ENCODE data around the gene NUP210.

The NUP210 gene

DNA sequence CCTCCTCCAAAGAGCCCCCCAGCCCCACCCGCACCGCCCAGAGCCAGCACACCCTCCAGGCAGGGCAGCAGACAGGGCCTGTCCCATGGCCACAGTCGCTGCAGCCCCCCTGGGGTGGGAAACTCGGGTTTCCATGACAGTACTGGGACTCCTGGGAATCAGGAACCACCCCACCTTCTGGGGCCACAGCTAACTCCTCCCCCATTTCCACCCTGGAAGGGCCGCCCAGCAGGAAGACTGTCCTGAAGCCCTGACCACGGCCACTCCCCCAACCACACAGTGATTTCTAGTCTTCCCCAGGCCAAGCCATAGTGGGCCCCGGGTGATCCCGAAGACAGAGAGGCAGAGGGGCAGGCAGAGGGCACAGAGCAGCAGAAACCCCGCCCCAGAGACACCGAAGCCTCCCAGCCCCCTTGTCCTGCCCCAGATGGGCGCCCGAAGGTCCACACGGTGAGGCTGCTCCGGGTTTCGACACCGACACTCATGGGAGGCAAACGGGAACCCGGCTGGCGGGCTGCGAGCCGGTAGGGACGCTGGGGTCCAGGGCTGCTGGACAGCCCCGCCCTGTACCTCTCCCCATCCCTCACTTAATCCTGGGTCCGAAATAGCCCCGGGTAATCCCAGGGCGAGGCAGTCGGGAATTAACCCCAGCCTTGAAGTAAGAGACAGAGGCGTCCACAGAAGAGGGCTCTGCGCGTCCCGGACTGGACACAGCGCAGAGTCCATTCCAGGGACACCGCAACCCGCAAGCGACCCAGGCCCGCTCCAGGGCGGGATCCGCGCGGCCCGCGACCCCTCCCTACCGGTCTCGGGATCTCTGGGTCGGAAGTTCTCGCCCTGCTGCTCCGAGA is 138.4 kb downstream of the NUP210 start:
- intact Hi-C loops (cut with DNase I) = loop anchor here (10.0 kb wide), 1 partner anchor 187 kb away; no protein-coding TSS in a partner anchor

DNA sequence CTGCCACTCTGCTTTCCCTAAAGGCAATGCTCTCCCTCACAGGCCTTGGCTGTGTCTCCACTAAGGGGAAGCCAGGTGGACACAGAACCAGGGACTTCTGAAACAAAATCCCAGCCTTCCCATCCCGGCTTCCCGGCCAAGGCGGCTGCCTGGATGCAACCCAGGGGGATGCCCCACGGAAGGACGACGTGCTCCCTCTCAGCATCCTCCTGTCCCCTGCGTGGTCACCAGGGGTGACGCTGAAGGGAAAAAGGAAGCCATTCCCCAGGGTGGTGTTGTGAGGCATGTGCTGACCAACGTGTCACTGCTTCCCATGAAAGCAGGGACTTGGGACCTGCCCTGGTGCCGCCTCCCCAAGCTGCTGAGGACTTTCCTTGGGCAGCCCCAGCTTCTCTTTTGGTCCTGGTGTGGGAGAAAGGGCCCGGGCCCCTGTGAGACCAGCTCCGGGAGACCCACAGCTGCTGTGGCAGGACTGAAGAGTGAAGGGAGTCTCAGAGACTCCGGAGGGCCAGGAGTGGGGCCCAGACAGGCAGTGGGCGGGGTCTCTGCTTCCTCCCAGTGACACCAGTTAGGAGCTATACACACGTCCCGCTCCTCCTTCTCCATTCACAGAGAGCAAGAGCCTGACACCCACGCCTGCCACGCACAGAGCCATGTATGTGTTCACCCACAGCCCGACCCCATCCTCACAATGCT is 139.2 kb downstream of the NUP210 start:
- DNase-seq = peak in 5 of 10 donors; percentile 10 to 83 (median 27)
- intact Hi-C loops (cut with DNase I) = loop anchor here (10.0 kb wide), 1 partner anchor 186 kb away; no protein-coding TSS in a partner anchor

More for the DNA sequence above, 138.4 kb downstream of the NUP210 start:
- peak in 6 of 10 donors; percentile 11 to 77 (median 52) for DNase-seq

DNA sequence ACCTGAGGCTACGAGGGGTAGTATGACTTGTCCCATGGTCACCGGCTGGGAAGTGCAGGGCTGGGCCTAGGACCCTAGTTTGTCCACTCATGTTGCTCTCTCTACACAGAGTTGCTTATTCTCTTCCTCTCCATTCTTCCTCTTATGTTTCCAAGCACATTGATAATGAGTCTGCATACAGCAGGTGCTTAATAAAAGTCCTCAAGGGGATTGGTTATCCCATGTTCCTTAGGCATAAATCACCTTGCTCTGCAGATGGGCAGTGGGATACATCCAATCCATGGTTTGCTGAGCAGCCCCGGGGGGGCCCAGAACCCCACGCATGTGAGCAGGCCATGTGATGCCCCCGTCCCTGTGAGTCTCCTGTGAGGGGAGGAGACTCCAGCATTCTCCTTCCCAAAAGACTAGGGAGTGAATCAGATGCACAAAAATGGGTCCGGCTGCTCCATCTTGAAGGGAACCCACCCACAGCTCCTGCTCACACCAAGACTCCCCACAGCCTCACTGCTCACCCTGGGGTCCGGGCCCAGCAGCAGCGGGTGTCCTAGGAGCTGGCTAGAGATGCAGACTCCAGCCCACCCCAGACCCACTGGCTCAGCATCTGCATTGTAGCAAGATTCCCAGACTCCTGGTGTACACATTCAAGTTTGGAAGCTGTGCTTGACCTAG is 139.9 kb downstream of the NUP210 start:
- peak in 3 of 10 donors; percentile 26 to 72 (median 65) for DNase-seq
- intact Hi-C loops (cut with DNase I) = loop anchor here (10.0 kb wide), 1 partner anchor 185 kb away; no protein-coding TSS in a partner anchor

DNA sequence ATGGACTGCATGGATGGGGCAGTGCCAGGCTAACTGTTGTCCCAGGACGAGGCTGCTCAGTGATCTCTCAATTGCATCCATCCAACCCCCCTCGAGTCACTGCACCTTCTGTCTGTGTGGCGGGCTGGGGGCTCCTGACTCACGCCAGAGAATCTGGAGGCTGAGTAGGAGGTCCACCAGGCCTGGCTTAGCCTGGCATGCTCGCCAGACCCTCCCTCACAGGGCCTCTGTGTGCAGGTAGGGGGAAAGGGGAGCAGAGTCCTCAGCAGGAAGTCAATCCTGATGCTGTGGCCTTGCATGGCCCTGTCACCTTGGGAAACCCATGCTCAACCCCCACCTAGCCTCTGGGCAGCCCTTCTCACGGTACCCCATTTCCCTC is 140.6 kb downstream of the NUP210 start:
- DNase-seq = peak in 3 of 10 donors; percentile 13 to 61 (median 47)
- intact Hi-C loops (cut with DNase I) = no loop called here

DNA sequence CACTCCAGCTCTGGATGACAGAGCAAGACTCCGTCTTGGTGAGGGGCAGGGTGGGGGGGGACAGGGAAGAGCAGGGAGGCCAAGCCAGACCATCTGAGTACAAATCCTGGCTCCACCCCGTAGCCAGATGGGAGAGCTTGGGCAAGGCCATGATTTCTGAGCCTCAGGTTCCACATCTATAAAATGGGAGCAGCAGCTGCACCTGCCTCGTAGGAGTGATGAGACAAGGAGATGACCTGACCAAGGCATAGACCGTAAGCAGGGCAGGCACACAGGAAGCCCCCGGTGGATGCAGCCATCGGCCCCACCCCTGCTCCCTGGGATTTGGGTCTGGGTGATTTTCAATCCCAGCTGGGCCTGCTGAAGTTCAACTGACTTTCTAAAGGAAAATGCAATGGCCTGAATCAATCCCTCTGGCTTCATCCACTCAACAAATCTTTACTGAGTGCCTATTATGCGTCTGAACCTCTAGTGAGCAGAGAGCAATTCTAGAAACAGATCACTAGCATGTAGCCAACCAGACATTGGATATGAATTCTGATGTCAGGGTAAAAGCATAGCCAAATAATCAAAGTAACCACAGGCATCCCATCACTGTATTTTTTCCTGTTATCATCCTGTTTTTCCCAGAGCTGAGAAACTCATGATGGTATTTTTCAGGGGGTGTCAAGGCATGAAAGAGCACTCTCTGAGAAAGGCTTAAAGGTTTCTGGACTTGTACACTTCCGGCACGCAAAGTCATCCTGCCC is 141.2 kb downstream of the NUP210 start:
- intact Hi-C loops (cut with DNase I) = no loop called here

DNA sequence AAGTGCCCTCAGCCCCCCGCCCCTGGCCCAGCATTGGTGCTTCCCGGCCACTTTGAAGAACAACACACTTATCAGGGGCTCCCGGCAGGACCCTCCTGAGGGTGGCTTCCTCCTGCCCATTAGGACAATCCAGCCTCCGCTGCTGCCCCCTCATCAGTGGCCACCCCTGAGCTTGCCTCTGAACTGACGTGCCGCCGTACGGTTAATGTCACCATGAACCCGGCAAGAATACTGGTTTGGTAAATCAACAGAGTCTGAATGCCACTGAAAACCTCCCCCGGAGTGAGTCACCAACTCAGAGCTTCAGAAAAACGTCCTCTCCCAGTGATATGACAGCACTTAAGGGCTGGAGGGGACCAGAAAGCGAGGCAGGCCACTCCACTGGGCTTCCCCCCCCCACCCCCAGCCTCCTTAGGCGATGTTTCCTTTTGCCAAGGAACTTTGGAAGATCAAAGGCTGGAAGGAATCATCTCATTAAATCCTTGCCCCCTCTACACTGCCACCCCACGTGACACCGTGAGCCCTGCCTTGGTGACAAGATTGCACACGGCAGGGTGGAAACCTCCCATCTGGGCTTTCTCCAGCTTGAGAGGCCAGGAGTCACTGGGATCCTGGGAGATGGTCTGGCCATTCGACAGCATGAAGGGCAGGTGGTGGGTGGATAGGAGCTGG is 142.1 kb downstream of the NUP210 start:
- DNase-seq = peak in 3 of 10 donors; percentile 25 to 78 (median 69)
- intact Hi-C loops (cut with DNase I) = no loop called here

More for the DNA sequence above, 141.2 kb downstream of the NUP210 start:
- DNase-seq = peak in 2 of 10 donors; percentile 11 to 25

DNA sequence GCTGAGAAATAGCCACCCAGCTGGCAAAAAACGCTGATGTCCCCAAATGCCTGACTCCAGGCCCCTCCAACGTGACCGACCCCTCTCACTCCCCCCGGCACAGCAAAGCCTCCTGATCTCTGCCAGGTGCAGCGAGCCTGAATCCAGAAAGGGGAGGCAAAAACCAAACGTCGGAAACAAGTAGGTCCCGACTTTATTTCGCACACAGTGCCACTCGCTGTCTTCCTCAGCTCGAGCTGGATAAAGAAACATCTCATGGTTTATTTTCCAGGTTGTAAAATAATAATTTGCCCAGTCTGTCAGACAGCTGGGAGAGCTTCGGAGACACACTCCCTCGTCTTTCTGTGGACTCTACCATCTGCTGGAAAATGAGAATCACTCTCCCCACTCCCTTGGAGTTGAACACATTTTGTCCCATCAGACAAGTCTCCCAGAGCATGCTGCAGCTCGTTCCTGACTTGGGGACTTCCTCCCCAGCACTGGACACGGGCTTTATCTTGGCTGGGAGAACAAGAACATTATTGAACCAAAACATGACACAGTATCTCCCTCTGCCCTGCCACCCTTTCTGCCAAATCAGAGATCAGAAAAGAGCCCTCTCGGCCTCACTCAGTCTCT is 142.8 kb downstream of the NUP210 start:
- intact Hi-C loops (cut with DNase I) = no loop called here
- peak in 3 of 10 donors; percentile 28 to 77 (median 75) for DNase-seq

DNA sequence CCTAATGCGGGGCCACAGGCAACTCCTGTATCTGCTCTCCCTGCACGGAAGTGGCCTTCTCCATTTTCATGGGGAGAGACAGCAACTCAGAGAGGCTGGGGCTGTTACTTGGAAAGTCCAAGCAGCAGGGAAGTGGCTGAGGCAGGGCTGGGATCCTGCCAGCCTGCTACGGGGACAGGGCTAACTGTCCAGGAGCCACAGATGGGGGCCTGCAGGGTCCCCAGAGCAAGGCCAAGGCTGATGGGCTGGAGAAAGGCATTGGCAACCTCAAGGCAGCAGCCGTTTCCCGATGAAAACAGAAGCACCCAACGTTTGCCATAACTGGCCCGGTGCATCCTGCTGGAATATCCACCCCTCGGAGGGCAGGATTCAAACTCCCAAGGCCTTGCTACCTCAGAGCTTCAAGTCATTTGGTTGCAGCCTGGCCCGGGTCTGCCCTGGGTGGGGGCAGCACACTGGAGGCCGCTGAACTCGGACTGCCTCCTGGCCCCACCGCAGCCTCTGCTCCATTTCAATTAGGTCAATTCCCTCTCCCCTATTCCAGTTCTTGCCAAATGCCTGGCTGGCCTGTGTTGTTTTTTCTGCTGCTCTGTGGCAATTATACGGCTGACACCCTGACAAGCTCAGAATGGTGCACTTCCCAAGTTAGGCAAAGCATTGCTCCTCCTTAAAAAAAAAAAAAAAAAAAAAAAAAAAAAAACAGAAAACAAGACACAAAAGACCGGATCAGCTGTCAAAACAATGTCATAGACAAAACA is 143.5 kb downstream of the NUP210 start:
- peak in 3 of 10 donors; percentile 45 to 83 (median 69) for DNase-seq
- intact Hi-C loops (cut with DNase I) = no loop called here

DNA sequence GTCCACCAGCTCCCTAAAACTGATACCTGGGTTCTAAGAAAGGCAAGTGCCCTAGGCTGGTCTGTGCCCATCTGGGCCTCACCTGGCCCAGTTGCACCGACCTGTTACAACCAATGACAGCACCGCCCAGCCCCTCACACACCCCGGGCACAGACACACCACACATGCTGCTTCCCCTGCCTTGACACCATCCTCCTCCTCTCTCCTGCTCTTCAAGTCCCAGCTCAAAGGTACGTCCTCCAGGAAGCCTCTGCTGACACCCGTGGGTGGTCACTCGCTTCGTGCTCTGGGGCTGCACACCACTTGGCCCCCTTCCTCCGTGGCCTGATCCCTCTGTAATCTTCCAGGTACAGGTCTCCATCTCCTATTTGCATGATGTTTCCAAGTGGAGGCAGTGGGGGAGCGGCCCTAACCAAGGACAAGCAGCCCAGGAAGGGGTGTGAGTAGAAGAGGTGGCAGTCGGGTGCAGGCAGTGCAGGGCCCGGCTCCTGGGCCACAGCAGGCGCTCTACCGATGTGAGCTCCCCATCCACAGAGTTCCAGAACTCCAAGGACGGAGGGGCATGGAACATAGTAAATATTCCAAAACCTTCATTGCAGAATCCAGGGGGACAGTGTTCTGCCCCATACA is 144.6 kb downstream of the NUP210 start:
- intact Hi-C loops (cut with DNase I) = no loop called here
- DNase-seq = peak in 2 of 10 donors; percentile 23 to 76

DNA sequence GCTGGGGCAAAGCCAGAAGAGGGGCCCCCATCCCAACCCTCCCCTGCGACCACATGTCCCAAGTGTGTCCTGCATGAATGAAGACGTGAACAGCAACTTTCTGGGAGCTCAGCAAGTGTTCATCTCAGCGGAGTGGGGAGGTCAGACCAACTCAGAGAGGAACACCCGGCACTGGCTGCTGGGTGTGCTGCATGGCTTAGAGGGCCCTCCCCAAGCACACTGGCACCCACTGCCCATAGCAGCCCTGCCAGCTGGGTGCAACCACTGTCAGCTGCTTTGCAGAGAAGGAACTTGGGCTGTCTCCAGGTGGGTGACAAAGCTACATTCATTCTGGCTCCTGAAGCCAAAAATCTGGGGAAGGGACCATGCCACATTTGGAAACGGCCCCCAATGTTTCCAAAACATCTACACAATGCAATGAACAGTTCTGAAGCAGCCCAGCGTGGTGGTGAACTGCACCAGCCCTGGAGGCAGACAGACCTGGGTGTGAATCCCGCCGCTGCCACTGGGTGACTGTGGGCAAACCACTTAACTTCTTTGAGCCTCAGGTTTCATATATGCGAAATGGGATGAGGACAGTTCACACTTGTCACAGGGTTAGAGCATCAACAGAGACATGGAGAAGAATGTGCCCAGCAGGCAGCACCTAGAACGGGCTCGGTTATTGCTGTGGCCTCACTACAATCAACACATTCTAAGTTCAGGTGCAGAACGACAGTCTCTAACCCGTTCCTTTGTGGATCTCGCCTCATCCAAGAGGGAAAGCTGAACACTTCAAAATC is 145.4 kb downstream of the NUP210 start:
- intact Hi-C loops (cut with DNase I) = no loop called here
- DNase-seq = peak in 3 of 10 donors; percentile 58 to 83 (median 60)

DNA sequence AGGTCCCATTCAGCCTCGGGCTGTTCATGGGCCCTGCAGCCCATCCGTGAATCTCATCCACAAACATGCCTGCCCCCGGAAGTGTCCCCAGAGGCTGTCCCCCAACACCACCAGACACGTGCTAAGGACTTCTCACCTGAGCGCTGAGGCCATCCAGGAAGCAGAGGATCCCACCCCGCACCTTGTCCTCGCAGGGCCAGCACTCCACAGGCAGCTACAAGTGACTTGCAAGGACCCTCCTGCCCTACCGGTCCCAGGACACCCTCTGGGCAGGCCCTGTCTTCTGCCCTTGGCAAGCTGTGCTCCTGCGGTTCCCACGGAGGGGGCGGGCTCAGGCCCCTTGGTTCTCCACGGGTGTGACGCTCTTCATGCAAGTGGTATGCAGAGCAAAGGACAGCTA is 146.0 kb downstream of the NUP210 start:
- DNase-seq = peak in 2 of 10 donors; percentile 56 to 74

DNA sequence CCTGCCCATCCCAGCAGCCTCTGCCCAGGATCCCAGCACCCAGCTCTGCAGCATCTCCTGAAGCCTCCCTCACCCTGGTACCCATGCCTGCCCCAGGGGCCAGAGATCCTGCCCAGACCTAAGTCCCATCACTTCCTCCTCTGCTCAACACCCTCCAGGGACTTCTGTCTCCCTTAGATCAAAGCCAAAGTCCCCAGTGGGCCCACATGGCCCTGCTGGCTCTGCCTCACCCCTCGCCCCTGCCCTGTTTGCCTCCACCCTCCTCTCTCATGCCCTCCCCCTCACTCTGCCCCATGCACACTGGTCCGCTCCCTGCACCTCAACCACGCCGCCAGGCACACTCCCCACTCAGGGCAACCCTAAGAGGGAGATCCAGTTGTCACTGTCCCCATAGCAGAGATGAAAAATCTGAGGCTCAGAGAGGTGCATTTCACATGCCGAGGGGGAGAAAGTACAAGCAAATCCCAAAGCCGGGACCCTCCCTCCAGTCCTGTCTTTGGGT is 146.5 kb downstream of the NUP210 start:
- DNase-seq = peak in 2 of 10 donors; percentile 54 to 59
- intact Hi-C loops (cut with DNase I) = no loop called here

More for the DNA sequence above, 146.0 kb downstream of the NUP210 start:
- intact Hi-C loops (cut with DNase I) = no loop called here

DNA sequence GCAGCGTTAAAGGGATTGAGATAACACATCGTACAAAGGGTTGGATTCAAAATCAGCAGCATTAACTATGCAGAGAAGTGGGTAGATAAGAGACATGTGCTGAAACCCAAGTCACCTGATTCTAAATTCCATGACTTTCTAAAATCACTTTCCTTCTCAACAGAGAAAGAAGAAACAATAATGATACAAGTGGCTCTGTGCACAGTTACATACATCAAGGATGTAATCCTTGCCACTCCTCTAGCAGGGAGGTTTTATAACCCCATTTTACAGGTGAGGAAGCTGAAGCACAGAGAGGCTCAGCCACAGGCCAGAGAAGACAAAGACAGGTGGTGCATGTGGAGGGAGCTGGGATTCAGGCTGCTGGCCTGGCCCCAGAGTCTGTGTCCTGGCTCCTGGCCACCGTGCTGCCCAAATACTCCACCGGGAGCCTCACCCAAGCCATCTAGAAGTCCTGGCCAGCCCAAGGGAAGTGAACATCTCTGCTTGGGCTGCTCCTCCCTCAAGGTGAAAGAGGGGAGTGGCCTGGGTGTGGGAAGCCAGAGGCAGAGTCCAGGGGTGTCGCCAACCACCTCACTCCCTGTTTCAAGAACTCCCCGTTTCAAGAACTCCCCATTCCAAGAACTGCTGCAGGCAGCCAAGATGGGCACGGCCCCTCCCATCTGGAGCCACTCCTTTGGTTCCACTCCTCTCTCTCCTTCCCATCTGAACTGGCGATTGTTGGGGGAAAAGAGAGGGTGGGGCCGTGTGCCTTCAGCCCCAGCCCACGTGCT is 147.1 kb downstream of the NUP210 start:
- peak in 1 of 10 donors; percentile 52 for DNase-seq
- intact Hi-C loops (cut with DNase I) = no loop called here

DNA sequence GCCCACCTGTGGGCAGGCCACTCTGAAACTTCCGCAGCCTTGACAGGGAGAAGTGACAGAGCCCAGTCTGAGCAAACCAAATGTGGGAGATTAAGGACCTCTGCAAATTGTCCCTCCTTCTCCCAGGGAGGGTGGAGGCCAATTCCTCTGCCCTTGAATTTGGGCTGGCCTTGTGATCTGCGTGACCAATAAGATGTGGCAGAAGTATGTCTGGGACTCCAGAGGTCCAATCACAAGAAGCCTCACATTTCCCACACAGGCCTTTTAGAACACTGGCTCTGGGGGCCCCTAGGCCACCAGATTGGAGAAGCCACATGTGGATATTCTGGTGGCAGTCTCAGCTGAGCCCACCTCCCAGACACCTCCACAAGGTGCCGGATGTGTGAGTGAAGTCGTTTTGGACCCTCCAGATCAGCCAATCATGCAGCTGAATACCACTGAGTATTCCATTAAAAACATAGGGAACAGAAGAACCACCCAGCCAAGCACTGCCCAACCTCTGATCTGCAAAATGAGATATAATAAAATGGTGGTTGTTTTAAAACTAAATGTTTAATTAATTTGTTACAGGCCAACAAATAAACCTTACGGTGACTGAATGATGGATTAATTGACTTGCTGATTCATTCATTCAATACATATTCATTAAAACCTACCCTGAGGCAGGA is 150.3 kb downstream of the NUP210 start:
- intact Hi-C loops (cut with DNase I) = no loop called here
- peak in 2 of 10 donors; percentile 15 to 53 for DNase-seq

DNA sequence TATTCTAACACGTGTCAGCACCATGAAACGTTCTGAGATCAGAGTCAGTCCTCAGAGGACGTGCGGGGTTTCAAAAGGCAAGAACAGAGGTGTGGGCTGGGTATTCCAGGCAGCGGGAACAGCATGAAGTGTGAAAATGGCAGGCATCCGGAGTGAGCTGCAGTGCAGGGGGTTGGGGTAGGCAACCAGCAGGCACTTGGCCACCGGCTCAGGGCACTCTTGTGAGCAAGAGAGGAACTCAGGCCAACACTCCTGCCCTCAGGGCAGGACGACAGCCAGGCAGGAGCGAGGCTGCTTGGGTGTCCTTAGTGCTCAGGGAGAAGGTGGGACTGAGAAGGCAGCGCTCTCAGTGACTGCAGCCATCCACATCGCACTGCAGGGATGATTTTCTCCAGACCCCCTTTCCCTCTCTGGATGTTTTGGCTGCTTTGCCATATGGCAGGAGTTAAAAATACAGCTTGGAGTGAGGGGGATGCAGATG is 151.1 kb downstream of the NUP210 start:
- peak in 4 of 10 donors; percentile 48 to 86 (median 82) for DNase-seq
- intact Hi-C loops (cut with DNase I) = no loop called here

All from posterior cingulate gyrus (tissue), 11 donors.